COLO668 (cell line): ENCODE data around the gene SLC13A4.
"Not testable (repeated sequence)": the region's sequence is repeated elsewhere in the genome, so short reads cannot be mapped to it uniquely, and the experiment has no call there.

ENCODE experiments used
- DNase-seq: peaks from one replicate; lab custom pipeline; 2025; ENCODE audit not compliant: unreplicated experiment; lab: John Stamatoyannopoulos, UW

SLC13A4 gene

GRCh38 chr7:135666846-135667245 is 61.1 kb downstream of the SLC13A4 start:
- DNase-seq, result no peak

DNA sequence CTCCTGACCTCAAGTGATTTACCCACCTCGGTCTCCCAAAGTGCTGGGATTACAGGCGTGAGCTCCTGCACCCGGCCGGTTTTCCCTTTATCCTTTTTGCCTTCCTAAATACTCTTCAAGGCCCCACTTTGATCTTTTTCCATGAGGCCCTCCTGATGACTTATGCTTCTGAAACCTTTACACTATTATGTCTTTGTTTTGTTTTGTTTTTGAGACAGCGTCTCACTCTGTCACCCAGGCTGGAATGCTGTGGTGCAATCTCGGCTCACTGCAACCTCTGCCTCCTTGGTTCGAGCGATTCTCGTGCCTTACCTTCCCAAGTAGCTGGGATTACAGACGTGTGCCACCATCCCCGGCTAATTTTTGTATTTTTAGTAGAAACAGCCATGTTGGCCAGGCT is 61.8 kb downstream of the SLC13A4 start:
- no peak for DNase-seq

- no peak for DNase-seq
These were observed 62.9 kb downstream of the SLC13A4 start for GRCh38 chr7:135665042-135665441.

GRCh38 chr7:135664046-135664589 is 63.9 kb downstream of the SLC13A4 start:
- no peak for DNase-seq

GRCh38 chr7:135662373-135663114 is 65.4 kb downstream of the SLC13A4 start, which contains the start of gene STMP1:
STMP1 (plus strand) TSS chr7:135662514.
- peak; percentile 96 for DNase-seq

DNA sequence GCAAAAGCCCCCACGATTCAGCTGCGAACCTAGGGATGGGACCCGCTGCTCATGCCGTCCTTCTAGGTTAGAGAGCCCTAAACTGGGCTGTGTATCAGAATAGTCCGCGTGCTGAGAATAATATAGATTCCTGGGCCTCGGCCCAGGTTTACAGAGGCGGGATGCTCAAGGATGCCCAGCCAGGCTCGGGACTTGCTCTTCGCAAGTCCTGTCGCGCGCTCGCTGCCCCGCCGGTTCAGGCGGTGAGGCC is 65.9 kb downstream of the SLC13A4 start:
- DNase-seq, result no peak

DNA sequence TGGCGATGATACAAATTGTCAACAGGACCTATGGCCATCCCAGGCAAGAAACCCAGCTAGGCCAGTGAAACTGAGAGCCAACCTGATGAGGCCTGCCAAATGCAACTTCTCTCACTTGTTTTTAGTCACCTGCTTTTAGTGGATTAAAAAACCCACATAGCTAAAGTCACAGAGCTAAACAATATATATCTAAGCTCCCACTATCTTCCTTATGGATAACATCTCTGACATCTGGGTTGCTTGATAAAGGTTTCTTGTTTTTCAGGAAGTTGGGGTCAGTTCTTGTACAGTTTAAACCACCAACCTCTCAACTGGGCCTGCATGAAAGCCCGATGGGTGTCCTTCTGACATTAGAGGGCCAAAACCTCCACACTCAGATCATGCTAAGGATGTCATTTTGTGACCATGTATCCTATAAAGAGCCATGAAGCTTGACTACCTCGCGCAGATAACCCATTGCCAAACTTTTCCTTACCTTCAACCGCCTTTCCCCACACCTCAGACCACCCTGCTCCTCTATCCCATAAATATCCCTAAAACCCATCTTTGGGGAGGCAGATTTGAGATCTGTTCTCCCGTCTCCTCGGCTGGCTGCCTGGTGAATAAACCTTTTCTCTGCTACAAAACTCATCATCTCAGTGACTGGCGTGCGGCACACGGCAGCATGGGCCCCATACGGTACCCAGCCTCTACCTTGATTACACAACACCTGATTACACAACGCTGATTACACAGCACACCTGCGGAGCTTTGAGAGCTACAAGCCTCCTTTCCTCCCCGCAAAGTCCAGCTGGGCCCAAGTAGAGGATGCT is 66.5 kb downstream of the SLC13A4 start:
- peak; percentile 65 for DNase-seq

DNA sequence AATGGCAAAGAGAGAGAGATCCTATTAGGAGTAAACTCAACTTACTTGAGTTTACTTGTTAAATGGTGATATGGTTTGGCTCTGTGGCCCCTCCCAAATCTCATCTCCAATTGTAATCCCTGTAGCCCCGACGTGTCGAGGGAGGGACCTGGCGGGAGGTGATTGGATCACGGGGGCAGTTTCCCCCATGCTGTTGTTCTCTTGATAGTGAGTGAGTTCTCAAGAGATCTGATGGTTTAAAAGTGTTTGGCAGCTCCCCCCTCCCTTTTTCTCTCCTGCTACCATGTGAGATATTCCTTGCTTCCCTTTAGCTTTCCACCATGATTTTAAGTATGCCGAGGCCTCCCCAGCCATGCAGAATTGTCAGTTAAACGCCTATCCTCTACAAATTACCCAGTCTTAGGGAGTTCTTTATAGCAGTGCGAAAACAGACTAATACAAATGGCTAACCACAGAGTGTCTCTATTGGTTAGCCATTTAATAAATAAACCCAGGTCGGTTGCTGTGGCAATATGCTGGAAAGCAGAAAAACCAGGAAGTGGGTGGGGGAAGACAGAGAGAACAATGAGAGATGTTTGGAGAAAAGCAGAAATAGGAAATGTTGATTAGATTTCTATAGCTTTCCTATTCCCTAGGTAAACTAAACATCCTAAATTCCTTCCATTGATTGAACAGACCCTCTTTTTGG is 68.7 kb downstream of the SLC13A4 start:
- no peak for DNase-seq

DNA sequence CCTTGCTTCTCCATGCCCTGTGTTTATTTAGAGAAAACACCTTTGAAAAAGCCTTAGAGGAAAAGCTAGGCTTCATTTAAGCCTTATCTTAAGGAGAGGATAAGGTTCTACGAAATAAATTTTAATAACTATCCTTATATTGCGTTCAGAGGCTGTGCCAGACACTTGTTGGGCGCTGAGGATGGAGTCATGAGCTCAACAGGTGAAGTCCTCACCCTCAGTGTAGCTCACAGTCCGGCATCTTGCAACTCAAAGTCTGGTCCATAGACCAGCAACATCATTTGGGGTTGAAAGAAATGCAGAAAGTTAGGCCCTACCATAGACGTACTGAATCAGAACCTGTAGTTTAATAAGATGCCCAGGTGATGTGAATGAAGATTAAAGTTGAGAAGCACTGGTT is 69.4 kb downstream of the SLC13A4 start:
- DNase-seq, result no peak

- peak; percentile 16 for DNase-seq
These were observed 74.5 kb downstream of the SLC13A4 start for GRCh38 chr7:135653340-135654080.

DNA sequence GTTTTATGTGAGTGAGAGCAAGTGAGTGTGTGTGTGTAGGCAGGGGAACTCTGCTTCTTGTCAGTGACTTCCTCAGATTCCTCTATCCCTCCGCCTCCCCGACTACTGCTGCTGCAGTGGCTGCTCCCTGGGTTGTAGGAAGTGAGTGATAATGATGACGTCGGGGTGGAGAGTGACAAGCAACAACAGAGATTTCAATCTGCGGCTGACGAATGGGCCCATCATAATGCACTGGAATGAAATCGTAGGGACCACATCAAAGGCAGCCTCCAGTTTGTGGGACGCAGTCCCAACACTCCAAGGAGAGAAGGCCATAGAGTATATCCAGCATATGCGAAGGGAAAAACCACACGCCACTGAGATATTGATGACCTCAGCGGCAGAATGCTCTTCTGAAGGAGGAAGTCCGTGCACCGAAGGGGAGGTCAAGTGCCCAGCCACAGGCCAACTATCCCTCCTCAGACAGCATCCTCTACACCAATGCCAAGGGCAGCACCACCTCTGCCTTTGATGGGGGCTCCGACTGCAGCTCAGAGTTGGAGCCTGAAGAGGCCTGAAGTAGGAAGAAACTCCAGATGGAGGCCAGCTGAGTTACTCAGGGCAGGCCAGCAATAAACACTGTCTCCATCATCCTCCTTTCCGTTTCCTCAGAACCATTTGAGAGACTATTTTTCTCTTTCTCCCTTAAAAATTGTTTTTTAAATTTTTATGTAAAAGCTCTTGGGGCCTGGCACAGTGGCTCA is 77.0 kb downstream of the SLC13A4 start:
- DNase-seq, result no peak

- no peak for DNase-seq
These were observed 79.8 kb downstream of the SLC13A4 start for GRCh38 chr7:135648235-135648634.

DNA sequence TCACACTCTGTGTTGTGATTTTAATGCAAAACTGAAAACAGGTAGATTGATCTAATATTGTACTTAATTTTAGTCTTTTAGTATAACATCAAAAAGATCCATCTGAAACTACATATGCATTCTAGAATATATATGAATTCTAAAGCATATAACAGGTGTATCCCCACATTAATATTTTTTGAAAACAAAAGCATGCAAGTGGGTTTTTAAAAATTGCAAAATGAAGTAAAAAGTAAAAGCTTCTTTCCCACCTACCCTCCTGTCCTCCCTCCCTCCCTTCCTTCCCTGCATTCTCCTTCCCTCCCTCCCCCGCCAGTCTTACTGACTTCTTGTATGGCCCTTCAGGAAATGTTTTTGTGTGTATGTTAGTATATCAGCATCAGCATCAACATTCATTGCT is 80.2 kb downstream of the SLC13A4 start:
- DNase-seq, result no peak

DNA sequence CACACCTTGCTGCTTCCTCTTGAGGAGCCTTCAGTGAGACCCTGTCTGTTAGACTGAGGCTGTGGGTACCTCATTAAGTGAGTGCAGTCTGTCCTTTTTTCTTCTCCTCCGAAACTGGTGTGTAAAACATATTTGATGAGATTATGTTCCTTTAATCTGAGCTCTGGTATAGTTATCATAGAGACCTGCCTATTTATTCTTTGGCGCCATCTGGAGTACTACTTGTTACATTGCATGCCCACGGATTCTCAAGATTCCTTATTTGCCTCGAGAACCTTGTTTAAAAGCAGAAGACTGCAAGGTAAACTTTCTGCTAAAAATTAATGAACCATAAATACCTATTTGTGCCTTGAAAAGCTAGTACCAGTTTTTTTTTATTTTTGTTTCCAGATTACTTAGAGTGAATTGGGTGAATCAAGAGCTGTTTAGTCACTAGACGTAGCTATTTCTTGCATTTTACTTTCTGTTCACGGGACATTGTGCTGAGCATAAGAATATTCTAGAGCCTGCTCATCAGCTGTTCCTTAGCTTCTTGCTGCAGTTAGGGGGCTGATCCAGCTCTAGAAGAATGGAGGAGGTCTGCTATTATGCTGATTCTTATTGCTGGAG is 82.6 kb downstream of the SLC13A4 start:
- DNase-seq, result no peak

DNA sequence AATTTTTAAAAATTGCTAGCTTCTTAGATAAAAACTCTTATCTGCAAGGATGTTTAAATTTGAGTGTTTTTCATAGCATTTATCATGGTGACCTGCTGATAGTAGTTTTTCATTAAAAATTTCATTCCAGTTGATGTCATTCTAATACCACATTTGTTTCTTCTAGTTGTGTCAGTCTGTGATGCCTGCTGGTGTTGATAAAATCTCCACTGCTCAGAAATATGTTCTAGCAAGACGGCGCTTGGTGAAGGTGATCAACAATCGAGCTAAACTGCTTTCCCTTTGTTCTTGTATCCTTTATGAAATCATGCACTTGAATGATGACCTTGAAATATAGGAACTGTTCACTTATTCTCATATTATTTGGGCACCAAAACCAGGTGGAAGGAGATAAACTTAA is 83.3 kb downstream of the SLC13A4 start:
- no peak for DNase-seq

- no peak for DNase-seq
These were observed 83.8 kb downstream of the SLC13A4 start for GRCh38 chr7:135644154-135644553.

DNA sequence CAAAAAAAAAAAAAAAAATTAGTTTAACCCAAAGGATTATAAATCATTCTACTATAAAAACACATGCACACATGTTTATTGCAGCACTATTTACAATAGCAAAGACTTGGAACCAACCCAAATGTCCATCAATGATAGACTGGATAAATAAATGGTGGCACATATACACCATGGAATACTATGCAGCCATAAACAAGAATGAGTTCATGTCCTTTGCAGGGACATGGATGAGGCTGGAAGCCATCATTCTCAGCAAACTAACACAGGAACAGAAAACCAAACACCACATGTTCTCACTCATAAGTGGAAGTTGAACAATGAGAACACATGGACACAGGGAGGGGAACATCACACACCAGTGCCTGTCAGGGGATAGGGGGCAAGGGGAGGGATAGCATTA is 88.3 kb downstream of the SLC13A4 start:
- DNase-seq, result not testable (repeated sequence)

GRCh38 chr7:135634191-135634878 is 93.7 kb downstream of the SLC13A4 start:
- no peak for DNase-seq
